HG02571 (cell line): ENCODE results near the gene EFS.

ENCODE experiments used
- ATAC-seq: cut with Tn5 transposase; IDR thresholded peaks from one replicate; pipeline ENCODE4 v1.9.1; 2021; ENCODE audit warnings: mild to moderate bottlenecking, moderate library complexity; ENCODE audit not compliant: unreplicated experiment

The EFS gene, protein sequence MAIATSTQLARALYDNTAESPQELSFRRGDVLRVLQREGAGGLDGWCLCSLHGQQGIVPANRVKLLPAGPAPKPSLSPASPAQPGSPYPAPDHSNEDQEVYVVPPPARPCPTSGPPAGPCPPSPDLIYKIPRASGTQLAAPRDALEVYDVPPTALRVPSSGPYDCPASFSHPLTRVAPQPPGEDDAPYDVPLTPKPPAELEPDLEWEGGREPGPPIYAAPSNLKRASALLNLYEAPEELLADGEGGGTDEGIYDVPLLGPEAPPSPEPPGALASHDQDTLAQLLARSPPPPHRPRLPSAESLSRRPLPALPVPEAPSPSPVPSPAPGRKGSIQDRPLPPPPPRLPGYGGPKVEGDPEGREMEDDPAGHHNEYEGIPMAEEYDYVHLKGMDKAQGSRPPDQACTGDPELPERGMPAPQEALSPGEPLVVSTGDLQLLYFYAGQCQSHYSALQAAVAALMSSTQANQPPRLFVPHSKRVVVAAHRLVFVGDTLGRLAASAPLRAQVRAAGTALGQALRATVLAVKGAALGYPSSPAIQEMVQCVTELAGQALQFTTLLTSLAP

DNA sequence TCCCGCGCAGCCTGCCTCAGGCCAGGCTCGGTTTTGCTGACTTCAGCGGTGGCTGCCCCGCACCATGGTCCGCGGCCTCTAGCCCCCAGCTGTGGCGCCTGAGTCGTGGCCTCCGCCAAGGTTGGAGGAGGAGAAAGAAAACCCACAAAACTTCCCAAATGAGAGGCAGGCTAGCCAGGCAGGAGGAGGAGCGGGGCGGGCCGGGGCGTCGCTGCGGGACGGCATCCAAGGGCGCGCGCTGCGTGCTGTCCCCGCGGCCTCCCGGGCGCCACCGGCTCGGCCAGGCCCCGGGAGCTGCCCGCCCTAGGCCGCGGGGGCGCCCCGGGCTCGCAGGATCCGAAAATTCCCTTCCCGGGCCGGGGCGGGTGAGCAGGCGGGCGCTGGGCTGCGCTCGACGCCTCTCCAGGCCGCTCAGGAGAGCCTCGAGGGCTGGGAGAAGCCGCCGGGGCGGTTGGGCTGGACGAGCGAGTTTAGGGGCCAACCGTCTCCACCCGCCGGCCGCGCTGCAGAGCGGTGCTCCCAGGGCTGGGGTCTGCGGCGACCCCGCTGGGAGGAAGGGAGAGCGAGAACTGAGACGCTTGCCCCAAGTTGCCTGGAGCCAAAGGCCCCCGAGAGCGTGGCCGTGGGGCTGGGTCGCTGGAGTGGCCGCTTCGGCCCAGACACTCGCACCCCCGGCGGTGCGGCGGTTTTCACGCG is at the start of gene EFS:
TSS of gene EFS (minus strand) at position 137 of the 696 bp plus-strand sequence. CDS start 147 bp downstream, outside the sequence.
- no peak for ATAC-seq

DNA sequence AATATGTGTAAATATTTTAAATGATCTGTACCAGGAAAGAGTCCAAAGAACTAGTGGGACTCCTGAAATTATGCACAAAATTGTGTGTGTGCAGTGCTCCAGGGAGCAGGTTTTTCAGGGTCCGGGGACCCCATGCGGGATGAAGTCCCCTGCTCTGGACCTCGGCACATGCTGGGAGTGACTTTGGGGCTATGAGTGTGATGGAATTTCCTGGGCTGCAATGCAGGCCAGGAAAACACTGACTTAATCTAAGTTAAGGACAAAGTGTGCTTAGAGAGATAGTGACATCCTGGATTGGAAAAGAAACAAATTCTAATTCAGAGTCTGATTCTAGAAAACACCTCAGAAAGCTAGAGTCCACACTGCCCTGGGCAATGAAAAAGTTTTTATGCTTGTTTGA is 49.3 kb upstream of the EFS start:
- no peak for ATAC-seq

DNA sequence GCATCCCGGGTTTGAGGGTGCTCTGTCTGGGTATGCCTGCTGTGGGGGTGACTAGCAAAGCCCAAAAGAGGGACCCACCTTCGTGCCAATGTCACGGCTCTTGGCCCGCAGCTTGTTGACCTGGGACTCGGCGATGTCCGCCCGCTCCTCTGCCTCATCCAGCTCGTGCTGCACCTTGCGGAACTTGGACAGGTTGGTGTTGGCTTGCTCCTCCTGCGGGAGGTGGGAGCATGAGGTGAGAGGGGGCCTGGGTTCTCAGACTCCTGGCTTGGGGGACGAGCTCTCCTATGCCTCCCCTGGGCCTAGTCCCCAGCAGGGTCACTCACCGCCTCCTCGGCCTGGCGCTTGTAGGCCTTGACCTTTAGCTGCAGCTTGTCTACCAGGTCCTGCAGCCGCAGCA is 48.7 kb upstream of the EFS start:
- no peak for ATAC-seq

DNA sequence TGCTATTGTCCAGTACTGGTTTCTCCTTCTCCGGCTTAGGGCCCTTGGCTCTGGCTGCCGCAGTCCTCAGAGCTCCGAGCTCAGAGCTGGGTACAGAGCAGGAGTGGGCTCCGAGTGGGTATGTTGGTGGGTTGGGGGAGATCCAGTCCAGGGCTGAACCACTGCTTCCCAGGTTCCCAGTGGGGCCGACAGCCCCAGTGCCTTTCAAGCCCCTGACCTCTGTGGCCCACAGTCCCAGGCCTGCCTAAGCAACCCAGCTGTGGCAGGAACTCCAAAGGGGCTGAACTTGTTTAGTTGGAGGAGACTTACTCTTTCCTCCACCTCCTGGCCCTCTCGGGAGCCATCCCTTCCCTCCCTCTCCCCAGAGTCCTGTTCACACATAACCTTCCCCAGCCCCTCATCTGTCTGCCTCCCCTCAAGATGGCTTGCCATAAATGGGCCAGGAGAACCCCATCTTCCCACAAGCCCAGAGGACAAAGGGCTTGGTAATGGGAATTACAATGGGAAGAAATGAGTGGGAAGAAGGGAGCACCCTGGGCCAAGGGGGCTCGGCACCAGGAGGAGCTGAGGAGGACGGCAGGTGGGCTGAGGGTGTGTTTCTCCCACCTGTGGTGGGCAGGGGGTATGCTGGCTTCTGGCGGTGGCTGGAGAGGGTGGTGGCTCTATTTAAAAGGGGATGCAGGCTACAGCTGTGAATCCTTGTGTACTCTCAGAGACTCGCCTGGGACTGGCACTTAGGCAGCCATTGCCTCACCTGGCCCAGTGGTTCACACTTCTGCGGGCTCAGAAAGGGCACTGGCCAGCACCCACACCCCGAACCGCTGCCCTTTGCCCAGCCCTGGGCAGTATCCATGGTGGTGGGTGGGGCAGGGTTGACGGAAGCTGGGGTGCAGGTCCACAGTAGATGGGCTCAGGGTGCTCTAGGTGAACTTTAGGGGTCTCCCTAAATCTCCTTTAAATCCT is 46.9 kb upstream of the EFS start:
- ATAC-seq = no peak

DNA sequence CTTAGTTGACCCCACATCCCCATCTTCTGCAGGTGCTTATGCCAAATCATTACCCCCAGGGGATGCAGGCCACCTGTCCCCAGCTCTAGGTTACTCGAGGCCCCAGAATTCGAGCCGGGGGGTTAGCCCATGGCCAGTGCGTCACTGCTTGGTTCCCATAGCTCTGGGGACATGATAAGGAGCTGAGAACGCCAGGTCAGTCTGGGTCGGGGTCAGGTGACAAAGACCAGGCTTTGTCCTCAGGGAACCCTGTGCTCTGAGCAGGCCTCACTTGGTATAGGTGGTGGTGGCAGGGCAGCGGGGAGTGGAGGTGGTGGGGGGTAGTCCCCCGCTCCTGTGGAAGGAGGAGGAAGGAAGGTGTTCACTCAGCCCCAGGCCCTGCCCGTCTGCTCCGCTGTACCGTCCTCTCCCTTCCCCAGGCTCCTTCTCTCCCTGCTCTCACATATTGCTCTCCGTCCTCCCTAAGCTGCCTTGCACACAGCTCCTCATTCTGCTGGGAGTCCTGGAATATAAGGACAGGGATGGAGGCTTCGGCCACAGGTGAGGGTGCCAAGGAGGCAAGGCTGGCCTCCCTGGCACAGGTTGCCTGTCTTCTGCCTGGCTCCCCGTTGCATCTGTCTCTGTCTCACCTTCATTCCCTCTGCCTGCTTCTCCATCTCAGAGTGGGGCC is 45.1 kb upstream of the EFS start:
- ATAC-seq = no peak

DNA sequence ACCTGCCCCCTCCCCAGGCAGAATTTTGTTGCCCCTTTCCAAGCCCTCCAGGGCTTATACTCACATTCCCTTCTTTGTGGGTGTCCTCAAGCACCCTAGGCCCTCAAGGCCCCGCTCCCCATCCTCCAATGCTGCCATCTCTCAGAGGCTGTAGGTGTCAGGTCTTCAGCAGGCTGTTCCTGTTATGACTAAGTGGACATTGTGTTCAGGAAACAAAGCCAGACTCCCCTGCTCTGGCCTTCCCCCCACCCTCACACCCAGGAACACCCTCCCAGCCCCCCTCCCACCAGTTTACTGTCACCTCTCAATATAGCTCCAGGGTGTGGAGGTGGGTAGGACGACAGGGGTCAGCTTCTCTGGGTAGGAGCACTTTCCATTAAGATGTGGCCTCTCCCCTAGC is 44.5 kb upstream of the EFS start:
- no peak for ATAC-seq

DNA sequence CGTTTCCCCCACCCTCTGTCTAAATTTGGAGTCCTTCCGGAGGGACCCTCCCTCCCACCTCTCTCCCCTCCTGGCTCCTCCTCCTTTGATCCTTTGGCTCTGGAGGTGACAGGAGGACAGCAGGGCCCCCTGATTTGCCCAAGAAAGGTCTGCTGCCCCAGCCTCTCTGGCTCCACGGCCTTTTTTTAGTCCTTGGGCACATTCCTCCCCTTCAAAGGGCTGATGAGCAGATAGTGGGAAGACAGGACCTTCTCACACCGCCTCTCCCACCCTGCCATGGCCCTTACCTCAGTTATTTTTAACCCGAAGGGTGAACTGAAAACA is 43.3 kb upstream of the EFS start:
- no peak for ATAC-seq

DNA sequence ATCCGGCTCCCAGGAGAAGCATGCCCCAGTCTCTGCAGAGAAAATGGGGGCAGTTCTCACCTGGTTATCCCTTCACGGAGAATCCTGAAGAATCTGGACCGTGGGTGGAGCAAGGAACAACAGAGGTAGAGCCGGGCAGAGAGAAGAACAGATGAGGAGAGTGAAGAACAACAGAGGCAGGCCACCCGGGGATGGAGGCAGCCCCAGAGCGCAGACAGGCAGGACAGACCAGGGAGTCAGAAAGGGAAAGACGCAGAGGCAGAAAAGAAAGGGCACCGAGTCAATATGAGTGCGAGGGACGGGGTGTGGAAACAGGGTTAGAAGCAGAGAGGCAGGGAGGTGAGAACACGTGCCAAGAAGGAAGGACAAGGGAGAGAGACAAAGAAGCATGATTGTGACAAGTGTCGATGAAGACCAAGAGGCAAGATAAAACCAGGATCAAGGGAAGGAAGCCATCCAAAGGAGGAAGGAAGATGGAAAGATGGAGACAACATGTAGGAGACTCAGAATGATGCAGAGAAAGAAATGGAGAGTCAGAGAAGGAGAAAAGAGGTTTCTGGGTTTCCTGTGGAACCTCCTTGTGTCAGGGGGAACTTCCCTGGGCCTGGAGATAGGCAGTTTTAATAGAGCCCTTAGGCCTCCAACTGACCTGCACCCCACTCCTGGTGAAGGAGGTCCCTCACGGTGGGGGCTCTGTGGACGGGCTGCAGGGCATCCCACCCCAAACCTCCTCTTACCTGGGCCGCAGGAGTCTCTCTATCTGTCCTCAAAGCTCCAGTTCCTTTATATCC is 42.7 kb upstream of the EFS start, which contains the start of gene MYH6:
TSS of gene MYH6 (minus strand) at position 758 of the 791 bp plus-strand sequence. CDS start 1,050 bp downstream, outside the sequence.
- ATAC-seq = no peak

DNA sequence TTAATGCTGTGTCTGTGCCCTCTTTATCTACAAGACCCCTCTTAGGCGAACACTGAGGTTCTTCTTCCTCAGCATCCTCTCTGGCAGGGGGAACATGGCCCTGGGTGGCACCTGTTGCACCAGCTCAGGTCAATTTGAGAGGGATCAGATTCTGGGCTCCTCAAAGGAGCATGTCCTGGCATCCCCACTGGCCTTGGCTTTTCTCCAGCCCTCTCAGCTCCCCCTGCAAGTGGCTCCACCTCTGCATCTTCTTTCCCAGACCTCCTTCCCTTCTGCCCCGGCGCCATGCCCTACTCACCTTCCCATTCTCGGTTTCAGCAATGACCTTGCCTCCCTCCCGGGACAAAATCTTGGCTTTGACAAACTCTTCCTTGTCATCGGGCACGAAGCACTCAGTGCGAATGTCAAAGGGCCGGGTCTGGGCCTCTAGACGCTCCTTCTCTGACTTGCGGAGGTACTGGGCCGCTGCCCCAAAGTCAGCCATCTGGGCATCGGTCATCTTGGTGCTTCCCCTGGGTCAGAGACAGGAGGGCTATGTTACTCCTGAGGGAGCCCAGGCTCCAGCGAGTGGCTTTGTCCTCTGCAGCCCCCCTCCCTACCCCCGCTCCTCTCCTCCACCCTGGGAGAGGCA is 41.9 kb upstream of the EFS start:
- ATAC-seq = no peak

DNA sequence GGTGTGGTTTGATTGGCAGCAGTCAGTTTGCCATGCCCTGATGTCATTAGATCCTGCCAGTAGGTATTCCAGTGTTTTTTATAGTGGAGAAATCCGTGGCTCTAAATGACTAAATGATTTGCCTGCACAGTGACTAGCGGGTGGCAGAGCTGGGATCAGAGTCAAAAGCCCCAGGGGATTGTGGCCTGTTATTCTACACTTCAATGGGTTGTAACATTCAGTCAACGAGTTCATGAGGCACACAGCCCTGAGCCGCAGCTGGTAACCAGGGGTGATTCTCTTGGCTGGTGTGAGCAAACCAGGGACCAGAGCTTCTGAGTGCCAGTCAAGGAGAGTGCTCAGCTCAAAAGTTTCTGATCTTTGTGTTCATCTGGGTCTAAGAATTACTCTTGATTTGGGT is 41.3 kb upstream of the EFS start:
- no peak for ATAC-seq

DNA sequence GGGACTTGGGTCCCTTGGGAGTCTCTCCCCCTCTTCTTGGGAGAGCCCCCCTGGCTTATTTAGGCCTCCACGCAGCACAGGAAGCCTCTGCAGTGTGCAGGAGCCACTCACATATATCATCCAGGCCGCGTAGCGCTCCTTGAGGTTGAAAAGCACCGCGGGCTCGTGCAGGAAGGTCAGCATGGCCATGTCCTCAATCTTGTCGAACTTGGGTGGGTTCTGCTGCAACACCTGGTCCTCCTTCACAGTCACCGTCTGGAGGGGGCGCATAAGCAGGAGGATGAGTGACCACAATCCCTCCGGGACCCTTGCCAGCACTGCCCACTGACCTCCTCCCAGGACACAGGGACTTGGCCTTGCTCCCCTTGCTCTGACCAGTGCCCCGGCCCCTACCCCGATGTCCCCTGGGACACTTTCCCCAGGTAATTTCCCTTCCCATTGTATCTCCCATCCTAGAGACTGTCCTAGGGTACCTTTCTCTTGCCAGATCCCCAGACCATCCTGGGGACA is 40.6 kb upstream of the EFS start:
- ATAC-seq = no peak

DNA sequence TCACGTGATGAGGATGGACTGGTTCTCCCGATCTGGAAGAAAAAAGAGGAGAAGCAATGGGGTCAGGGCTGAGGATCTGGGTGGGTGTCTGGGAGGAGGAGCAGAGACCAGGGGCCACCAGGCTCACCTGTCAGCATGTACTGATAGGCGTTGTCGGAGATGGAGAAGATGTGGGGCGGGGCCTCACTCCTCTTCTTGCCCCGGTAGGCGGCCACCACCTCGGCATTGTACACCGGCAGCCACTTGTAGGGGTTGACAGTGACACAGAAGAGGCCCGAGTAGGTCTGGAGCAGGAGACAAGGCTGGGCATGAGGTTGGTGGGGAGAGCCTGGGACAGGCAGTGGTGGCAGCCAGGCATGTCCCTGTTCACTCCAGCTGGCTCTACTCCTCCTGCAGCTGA is 40.1 kb upstream of the EFS start:
- ATAC-seq = no peak

DNA sequence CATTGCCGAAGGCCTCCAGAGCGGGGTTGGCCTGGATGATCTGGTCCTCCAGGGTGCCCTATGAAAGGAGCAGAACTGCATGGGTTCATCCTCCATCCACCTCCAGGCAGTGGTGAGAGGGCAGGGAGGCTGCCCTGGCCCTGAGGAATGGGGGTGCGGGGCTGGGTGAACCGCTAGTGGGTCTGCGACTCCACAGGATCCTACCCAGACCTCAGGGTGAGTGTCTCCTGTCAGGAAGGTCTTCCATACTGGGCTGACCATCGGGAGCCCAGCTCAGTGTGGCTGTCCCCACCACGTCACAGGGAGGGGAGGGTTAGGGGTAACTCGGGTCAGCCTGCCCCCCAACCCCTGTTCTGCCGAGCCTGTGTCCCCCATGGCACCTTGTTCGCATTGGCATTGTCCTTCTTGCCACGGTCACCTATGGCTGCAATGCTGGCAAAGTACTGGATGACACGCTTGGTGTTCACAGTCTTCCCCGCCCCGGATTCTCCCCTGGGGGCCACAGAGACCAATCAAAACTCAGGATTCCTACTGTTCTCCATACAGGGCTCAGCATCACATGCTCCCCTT is 39.4 kb upstream of the EFS start:
- no peak for ATAC-seq

DNA sequence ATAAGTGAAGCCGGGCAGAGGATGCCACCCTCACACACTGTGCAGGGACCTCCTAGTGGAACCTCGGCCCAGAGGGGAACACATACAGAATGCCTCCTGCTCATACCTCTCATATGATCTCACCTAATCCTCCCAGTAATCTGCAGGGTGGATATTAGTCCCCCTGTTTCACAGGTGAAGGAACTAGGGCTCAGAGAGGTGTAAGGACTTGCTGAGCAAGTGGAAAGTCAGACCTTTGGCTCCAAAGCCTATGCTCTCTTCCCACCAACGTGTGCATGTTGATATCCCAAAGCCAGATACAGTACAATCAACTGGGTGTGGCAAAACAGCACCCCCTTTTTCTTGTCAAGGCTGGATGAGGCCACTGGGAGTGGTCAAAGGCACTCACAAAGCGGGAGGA is 38.9 kb upstream of the EFS start:
- ATAC-seq = no peak

DNA sequence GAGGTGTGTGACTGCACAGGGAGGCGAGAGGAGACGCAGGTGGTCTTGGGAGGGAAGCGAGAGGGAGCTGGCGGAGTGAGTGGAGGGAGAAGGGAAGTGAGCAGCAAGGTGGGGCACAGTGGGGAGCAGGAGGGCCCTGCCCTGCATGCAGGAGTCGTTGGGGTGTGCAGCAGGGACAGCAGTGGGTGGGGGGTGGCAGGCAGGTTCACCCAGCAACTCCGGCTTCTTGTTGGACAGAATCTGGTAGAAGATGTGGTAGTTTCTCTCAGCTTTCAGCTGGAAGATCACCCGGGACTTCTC is 38.1 kb upstream of the EFS start:
- ATAC-seq = no peak

DNA sequence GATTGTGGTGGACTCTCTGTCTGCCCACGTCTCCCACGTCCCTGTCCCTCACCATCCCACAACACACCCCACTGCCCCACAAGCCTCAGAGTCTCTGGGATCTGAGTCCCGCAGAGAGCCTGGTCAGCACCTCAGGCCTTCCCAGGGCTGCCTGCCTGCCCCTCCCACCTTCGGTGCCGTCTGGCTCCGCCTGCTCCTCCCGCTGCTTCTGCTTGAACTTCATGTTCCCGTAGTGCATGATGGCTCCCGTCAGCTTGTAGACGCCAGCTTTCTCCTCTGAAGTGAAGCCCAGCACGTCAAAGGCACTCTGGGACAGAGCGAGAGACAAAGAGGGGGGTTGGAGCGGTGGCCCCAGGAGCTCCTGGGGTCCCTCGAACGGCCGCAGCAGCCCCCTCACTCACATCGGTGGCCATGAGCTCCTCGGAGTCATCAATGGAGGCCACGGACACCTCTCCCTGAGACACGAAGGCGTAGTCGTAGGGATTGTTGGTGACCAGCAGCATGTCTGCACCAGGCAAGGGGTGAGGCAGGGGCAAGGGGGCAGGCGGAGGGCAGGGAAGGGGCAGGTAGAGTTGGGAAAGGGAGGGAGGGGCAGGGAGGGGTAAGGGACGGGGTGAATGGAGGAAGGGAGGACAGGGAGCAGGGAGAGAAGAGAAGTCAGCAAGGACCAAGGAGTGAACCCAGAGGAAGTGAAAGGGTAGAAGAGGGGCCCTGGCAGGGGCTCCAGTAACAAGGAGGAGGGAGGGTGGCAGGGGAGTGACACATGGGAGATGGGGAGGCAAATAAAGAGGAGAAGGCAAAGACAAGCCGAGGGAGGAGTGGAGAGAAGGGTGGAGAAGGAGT is 37.5 kb upstream of the EFS start:
- no peak for ATAC-seq

DNA sequence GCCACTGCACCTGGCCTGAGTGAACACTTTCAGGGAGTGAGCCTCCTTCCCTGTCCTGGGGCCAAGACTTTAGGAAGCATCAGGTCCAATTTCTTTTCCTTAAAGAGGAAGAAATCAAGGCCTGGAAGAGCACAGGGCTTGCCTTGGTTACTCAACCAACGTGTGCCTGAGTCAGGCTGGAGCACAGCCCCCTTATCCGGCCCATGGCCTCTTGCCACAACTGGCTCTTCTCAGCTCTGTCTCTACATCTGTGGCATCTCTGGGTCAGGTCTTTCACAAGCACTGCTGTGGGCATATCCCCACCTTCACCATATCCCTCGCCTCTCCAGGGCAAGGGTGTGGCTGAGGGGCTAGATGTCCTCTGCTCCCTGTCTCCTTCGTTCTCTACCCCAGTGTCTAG is 36.3 kb upstream of the EFS start:
- ATAC-seq = no peak
